Endothelial cell (in vitro differentiated cells): ENCODE measurements around the gene FNDC7. TPM values are rescaled to one million over a fixed set of nuclear protein-coding genes. Genes with fewer than 3 reads are reported as not detected.

Source experiments
- DNase-seq: peaks from one replicate; pipeline ENCODE4 v3.0.0; 2021; ENCODE audit warnings: low spot score
- H3K27ac Mint-ChIP-seq: one replicate; pipeline ENCODE4 v1.8.0; 2021; ENCODE audit warnings: mixed read lengths, inconsistent platforms; ENCODE audit not compliant: unreplicated experiment
- H3K27me3 Mint-ChIP-seq: one replicate; pipeline ENCODE4 v1.8.0; 2021; ENCODE audit warnings: mild to moderate bottlenecking, moderate library complexity, mixed read lengths, inconsistent platforms; ENCODE audit not compliant: unreplicated experiment
- H3K36me3 Mint-ChIP-seq: one replicate; pipeline ENCODE4 v1.8.0; 2021; ENCODE audit warnings: mild to moderate bottlenecking, low read depth, mixed read lengths, inconsistent platforms; ENCODE audit not compliant: unreplicated experiment
- H3K4me1 Mint-ChIP-seq: one replicate; pipeline ENCODE4 v1.8.0; 2021; ENCODE audit warnings: mild to moderate bottlenecking, mixed read lengths, inconsistent platforms; ENCODE audit not compliant: unreplicated experiment
- H3K4me3 Mint-ChIP-seq: one replicate; pipeline ENCODE4 v1.8.0; 2021; ENCODE audit warnings: mild to moderate bottlenecking, mixed read lengths, inconsistent platforms; ENCODE audit not compliant: unreplicated experiment
- H3K9me3 Mint-ChIP-seq: one replicate; pipeline ENCODE4 v1.8.0; 2021; ENCODE audit warnings: mixed read lengths, inconsistent platforms; ENCODE audit not compliant: unreplicated experiment
- CTCF ChIP-seq: fragments of 200-600 bp; sonication (generic); IDR thresholded peaks from one replicate; pipeline ENCODE4 v1.5.0; 2021; ENCODE audit warnings: antibody characterized with exemption; ENCODE audit not compliant: unreplicated experiment
- total RNA-seq: library from RNA; stranded (reverse); fragmentation: NEBNext Ultra II Directional; extraction: Animal tissue kit (Norgen Biotek cat#: 25700); gene quantifications from one replicate; pipeline ENCODE4 v1.2.1, GENCODE V29; 2021; ENCODE audit not compliant: unreplicated experiment

The FNDC7 gene
- total RNA-seq, 1 donor from 2014 or later = 0.15 TPM

- Mint-ChIP-seq H3K36me3 (peaks cover 5% of the 10 kb centered on the region), H3K4me3 (peak overlapping the region; percentile 99), H3K9me3 (no peaks in the 10 kb centered on the region), H3K4me1 (peaks cover 13% of the 10 kb centered on the region), H3K27me3 (peaks cover 13% of the 10 kb centered on the region), H3K27ac (peak overlapping the region; percentile 98)
- TF ChIP-seq CTCF = no peak
- no peak for DNase-seq
Observed at GRCh38 chr1:108745980-108746381, 33.3 kb downstream of the FNDC7 start.

GRCh38 chr1:108746382-108747170, 33.9 kb downstream of the FNDC7 start, which contains the start of gene STXBP3:
STXBP3 (plus strand) TSS chr1:108746674; CDS start chr1:108746738, 64 bp downstream.
- TF ChIP-seq CTCF = peak; percentile 85
- Mint-ChIP-seq H3K36me3 (peaks cover 5% of the 10 kb centered on the region), H3K4me3 (peak within 1 kb of the TSS; percentile 99), H3K27me3 (peaks cover 13% of the 10 kb centered on the region), H3K4me1 (peaks cover 13% of the 10 kb centered on the region), H3K9me3 (no peaks in the 10 kb centered on the region), H3K27ac (peak within 1 kb of the TSS; percentile 98)
- peak; percentile 100 for DNase-seq

- DNase-seq = peak; percentile 61
- TF ChIP-seq CTCF = no peak
- peaks cover 5% of the 10 kb centered on the region for H3K36me3 Mint-ChIP-seq
- H3K27me3 Mint-ChIP-seq = peaks cover 12% of the 10 kb centered on the region
- H3K4me3 Mint-ChIP-seq = peak overlapping the region; percentile 99
- H3K4me1 Mint-ChIP-seq = peaks cover 13% of the 10 kb centered on the region
- peak overlapping the region; percentile 98 for H3K27ac Mint-ChIP-seq
- H3K9me3 Mint-ChIP-seq = no peaks in the 10 kb centered on the region
Observed at GRCh38 chr1:108747171-108747850, 34.6 kb downstream of the FNDC7 start.

GRCh38 chr1:108747898-108748297, 35.2 kb downstream of the FNDC7 start:
- H3K4me3 Mint-ChIP-seq = peak overlapping the region; percentile 53
- no peaks in the 10 kb centered on the region for H3K9me3 Mint-ChIP-seq
- no peak for DNase-seq
- TF ChIP-seq CTCF = no peak
- H3K36me3 Mint-ChIP-seq = peaks cover 5% of the 10 kb centered on the region
- H3K4me1 Mint-ChIP-seq = peaks cover 13% of the 10 kb centered on the region
- peak overlapping the region; percentile 9 for H3K27ac Mint-ChIP-seq
- H3K27me3 Mint-ChIP-seq = peaks cover 10% of the 10 kb centered on the region

- Mint-ChIP-seq H3K27me3 (peaks cover 10% of the 10 kb centered on the region), H3K27ac (peak overlapping the region; percentile 84), H3K4me1 (peaks cover 13% of the 10 kb centered on the region), H3K4me3 (peak overlapping the region; percentile 64), H3K36me3 (peaks cover 5% of the 10 kb centered on the region), H3K9me3 (no peaks in the 10 kb centered on the region)
- no peak for DNase-seq
- no peak for TF ChIP-seq CTCF
Observed at GRCh38 chr1:108749081-108749480, 36.4 kb downstream of the FNDC7 start.
